SU-DHL-6 (cell line): ENCODE results near the gene TMEM248.

Source experiments
- EZH2phosphoT487 ChIP-seq: fragments of 200-600 bp; sonication (generic), shearing (Covaris generic); conservative IDR thresholded peaks from 2 replicates; pipeline ENCODE4 v1.6.1; 2018; ENCODE audit warnings: mild to moderate bottlenecking, antibody characterized with exemption, low read length, moderate library complexity, mixed read lengths
- TF ChIP-seq, protein P1 (sequence below): fragments of 200-600 bp; sonication (generic); IDR thresholded peaks from one replicate; pipeline ENCODE4 v1.5.1; 2017; ENCODE audit warnings: antibody characterized with exemption, mild to moderate bottlenecking, low read length, moderate library complexity; ENCODE audit not compliant: insufficient read depth, poor library complexity, severe bottlenecking

DNA sequence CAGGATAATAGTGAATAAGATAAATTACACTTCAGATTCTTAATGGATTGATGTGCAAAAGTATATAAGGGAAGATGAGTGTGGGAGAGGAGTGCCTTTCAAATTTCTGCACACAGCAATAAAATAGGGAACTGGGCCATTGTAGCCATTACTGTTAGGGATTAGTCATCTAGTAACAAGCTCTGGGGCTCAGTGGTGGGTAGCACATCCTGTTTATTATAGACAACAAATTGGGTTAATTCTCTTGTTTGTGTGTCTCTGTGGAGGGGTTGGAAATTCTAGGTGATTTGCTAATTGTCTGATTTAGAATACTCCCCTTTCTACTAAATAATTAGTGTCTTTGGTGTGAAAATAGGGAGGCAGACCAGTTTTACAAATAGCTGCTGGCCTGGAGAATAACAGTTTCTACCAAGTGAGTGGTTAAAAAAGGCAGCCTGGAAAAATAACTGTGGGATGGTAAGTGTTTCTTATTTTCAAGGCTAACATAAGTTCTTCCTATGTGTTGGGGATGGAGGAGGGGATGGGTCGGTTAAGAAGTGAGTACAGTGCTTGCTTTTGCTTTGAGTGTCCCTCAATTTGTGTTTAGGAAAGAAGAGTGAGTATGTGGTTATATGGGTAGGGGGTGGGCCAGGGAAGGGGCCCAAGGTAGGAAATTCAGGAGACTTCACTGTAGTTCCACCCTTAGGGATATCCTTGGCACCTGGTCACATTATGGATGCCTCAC, 43.3 kb upstream of the TMEM248 start:
- TF ChIP-seq, protein P1, sequence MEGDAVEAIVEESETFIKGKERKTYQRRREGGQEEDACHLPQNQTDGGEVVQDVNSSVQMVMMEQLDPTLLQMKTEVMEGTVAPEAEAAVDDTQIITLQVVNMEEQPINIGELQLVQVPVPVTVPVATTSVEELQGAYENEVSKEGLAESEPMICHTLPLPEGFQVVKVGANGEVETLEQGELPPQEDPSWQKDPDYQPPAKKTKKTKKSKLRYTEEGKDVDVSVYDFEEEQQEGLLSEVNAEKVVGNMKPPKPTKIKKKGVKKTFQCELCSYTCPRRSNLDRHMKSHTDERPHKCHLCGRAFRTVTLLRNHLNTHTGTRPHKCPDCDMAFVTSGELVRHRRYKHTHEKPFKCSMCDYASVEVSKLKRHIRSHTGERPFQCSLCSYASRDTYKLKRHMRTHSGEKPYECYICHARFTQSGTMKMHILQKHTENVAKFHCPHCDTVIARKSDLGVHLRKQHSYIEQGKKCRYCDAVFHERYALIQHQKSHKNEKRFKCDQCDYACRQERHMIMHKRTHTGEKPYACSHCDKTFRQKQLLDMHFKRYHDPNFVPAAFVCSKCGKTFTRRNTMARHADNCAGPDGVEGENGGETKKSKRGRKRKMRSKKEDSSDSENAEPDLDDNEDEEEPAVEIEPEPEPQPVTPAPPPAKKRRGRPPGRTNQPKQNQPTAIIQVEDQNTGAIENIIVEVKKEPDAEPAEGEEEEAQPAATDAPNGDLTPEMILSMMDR: no peak
- TF ChIP-seq EZH2phosphoT487: no peak
